HCT116 (cell line): Measurements from ENCODE around the gene UGT1A6. TPM values are rescaled to one million over a fixed set of nuclear protein-coding genes. Genes with fewer than 3 reads are reported as not detected.

Experiments
- ATAC-seq: fragments of 200-7000 bp; cut with Tn5 transposase; 2 replicates; pipeline ENCODE4 v1.9.1; 2020; ENCODE audit warnings: mild to moderate bottlenecking, moderate library complexity
- BruUV-seq: library from RNA; stranded (reverse); fragments of 400-500 nt; replicated peaks from 2 replicates; lab custom pipeline; 2021; lab: Mats Ljungman, UMichigan
- CTCF ChIA-PET: fragments of 300-600 bp; sonication (Branson Sonifier 250); formaldehyde crosslinking; loops from one replicate; lab custom pipeline; 2021; ENCODE audit warnings: antibody characterized with exemption; lab: Charles Lee
- POLR2A ChIA-PET: fragments of 300-600, 350-600 bp; sonication (Branson Sonifier 250); formaldehyde crosslinking; loops from one replicate; lab custom pipeline; 2021; ENCODE audit warnings: antibody characterized with exemption; lab: Charles Lee
- RAD21 ChIA-PET, 2 experiments: fragments of 300-600 bp; sonication (Branson Sonifier 250); formaldehyde crosslinking; loops; one replicate each; lab custom pipeline; 2023; ENCODE audit warnings: low total read pairs in 2 of 2; ENCODE audit not compliant: uncharacterized antibody in 2 of 2, unreplicated experiment in 2 of 2, low non-redundant PET in 1 of 2; lab: Charles Lee
- DNase-seq: peaks from one replicate; pipeline ENCODE4 v3.0.0-alpha.2; 2010; ENCODE audit warnings: low read depth, low spot score
- H2AFZ ChIP-seq: fragments of 200-600 bp; shearing (Covaris generic), sonication (generic); 2 replicates; pipeline ENCODE4 v1.6.1; 2017; ENCODE audit warnings: low read depth, mixed run types, mixed read lengths, antibody characterized with exemption, low read length; ENCODE audit not compliant: poor library complexity, severe bottlenecking
- H3K27ac ChIP-seq: 2 replicates; pipeline ENCODE4 v1.5.1; 2012; ENCODE audit warnings: low read depth, low read length
- H3K27me3 ChIP-seq: fragments of 200-600 bp; sonication (generic); 2 replicates; pipeline ENCODE4 v1.6.1; 2016; ENCODE audit warnings: mixed run types, low read length, mixed read lengths; ENCODE audit not compliant: insufficient read depth
- H3K36me3 ChIP-seq, 2 experiments: fragments of 200-500 bp in 1 of 2; fragments of 200-600 bp in 1 of 2; sonication (Bioruptor generic) in 1 of 2; sonication (generic) in 1 of 2; 2 replicates each; pipeline versions ENCODE4 v1.5.1 to v1.6.1; 2014 to 2016; ENCODE audit warnings: low read length in 2 of 2, inconsistent platforms in 1 of 2, mixed read lengths in 1 of 2, mixed run types in 1 of 2; ENCODE audit not compliant: insufficient read depth in 2 of 2, control insufficient read depth in 1 of 2
- H3K4me1 ChIP-seq, 2 experiments: fragments of 200-600 bp in 1 of 2; sonication (generic) in 1 of 2; 2 replicates each; pipeline versions ENCODE4 v1.5.1 to v1.6.1; 2012 to 2017; ENCODE audit warnings: low read length in 2 of 2, inconsistent platforms in 1 of 2, mild to moderate bottlenecking in 1 of 2, mixed read lengths in 1 of 2, mixed run types in 1 of 2, moderate library complexity in 1 of 2; ENCODE audit not compliant: insufficient read depth in 2 of 2, control insufficient read depth in 1 of 2
- H3K4me2 ChIP-seq: fragments of 200-600 bp; sonication (generic); 2 replicates; pipeline ENCODE4 v1.6.1; 2017; ENCODE audit warnings: mixed run types, low read length, mixed read lengths
- H3K4me3 ChIP-seq, 2 experiments: fragments of 200-600 bp in 1 of 2; sonication (generic) in 1 of 2; replicated peaks in 1 of 2; 2 replicates each; pipeline ENCODE4 v1.5.1; 2011 to 2016; ENCODE audit warnings: low read length in 2 of 2, control low read depth in 1 of 2, low read depth in 1 of 2, mild to moderate bottlenecking in 1 of 2, mixed read lengths in 1 of 2, mixed run types in 1 of 2
- H3K79me2 ChIP-seq: fragments of 200-600 bp; sonication (generic); 2 replicates; pipeline ENCODE4 v1.6.1; 2017; ENCODE audit warnings: mild to moderate bottlenecking, mixed run types, low read length, moderate library complexity, mixed read lengths; ENCODE audit not compliant: insufficient read depth
- H3K9ac ChIP-seq: fragments of 200-600 bp; sonication (generic); 2 replicates; pipeline ENCODE4 v1.6.1; 2016; ENCODE audit warnings: low read length, mixed read lengths
- H3K9me2 ChIP-seq: fragments of 200-600 bp; sonication (generic), shearing (Covaris generic); 2 replicates; pipeline ENCODE4 v1.6.1; 2017; ENCODE audit warnings: mixed run types, mild to moderate bottlenecking, moderate library complexity; ENCODE audit not compliant: insufficient read depth
- H3K9me3 ChIP-seq, 2 experiments: fragments of 200-500 bp in 1 of 2; fragments of 200-600 bp in 1 of 2; sonication (Bioruptor generic) in 1 of 2; sonication (generic) in 1 of 2; 2 replicates each; pipeline ENCODE4 v1.6.1; 2014 to 2017; ENCODE audit warnings: low read length in 2 of 2, mixed read lengths in 2 of 2, inconsistent platforms in 1 of 2, low read depth in 1 of 2, mild to moderate bottlenecking in 1 of 2, mixed run types in 1 of 2, moderate library complexity in 1 of 2; ENCODE audit not compliant: control insufficient read depth in 1 of 2, insufficient read depth in 1 of 2
- H4K20me1 ChIP-seq: fragments of 200-600 bp; sonication (generic), shearing (Covaris generic); 2 replicates; pipeline ENCODE4 v1.6.1; 2017; ENCODE audit warnings: mixed run types, mild to moderate bottlenecking, moderate library complexity; ENCODE audit not compliant: insufficient read depth
- CBX3 ChIP-seq: IDR thresholded peaks from 2 replicates; pipeline ENCODE4 v1.6.1; 2012; ENCODE audit warnings: low read depth
- CEBPB ChIP-seq: IDR thresholded peaks from 2 replicates; pipeline ENCODE4 v1.6.1; 2012; ENCODE audit warnings: low read depth
- EGR1 ChIP-seq: IDR thresholded peaks from 2 replicates; pipeline ENCODE4 v1.6.1; 2012; ENCODE audit warnings: low read depth
- ELF1 ChIP-seq: IDR thresholded peaks from 2 replicates; pipeline ENCODE4 v1.6.1; 2012; ENCODE audit warnings: low read depth, borderline replicate concordance
- EZH2phosphoT487 ChIP-seq: fragments of 200-600 bp; IDR thresholded peaks from 2 replicates; pipeline ENCODE4 v1.6.1; 2018; ENCODE audit warnings: antibody characterized with exemption, borderline replicate concordance
- FOSL1 ChIP-seq: IDR thresholded peaks from 2 replicates; pipeline ENCODE4 v1.6.1; 2012; ENCODE audit warnings: low read depth
- MAX ChIP-seq: IDR thresholded peaks from 2 replicates; pipeline ENCODE4 v1.6.1; 2012
- POLR2A ChIP-seq: IDR thresholded peaks from 2 replicates; pipeline ENCODE4 v1.7.0; 2011; ENCODE audit warnings: borderline replicate concordance; ENCODE audit not compliant: insufficient read depth, insufficient read length; ENCODE audit errors: extremely low read depth
- POLR2AphosphoS5 ChIP-seq: IDR thresholded peaks from 2 replicates; pipeline ENCODE4 v1.6.1; 2011; ENCODE audit warnings: mild to moderate bottlenecking, low read depth, low read length, moderate library complexity
- RAD21 ChIP-seq: IDR thresholded peaks from 2 replicates; pipeline ENCODE4 v1.6.1; 2012; ENCODE audit warnings: low read depth, mild to moderate bottlenecking
- REST ChIP-seq: IDR thresholded peaks from 2 replicates; pipeline ENCODE4 v1.6.1; 2012; ENCODE audit warnings: low read depth
- SIN3A ChIP-seq: IDR thresholded peaks from 2 replicates; pipeline ENCODE4 v1.6.1; 2012; ENCODE audit warnings: low read depth
- SP1 ChIP-seq: IDR thresholded peaks from 2 replicates; pipeline ENCODE4 v1.6.1; 2012; ENCODE audit warnings: low read depth
- SRF ChIP-seq: IDR thresholded peaks from 2 replicates; pipeline ENCODE4 v1.6.1; 2012; ENCODE audit warnings: low read depth
- TCF7L2 ChIP-seq: IDR thresholded peaks from 2 replicates; pipeline ENCODE4 v1.7.0; 2011; ENCODE audit warnings: borderline replicate concordance, inconsistent platforms; ENCODE audit not compliant: insufficient read depth, insufficient read length; ENCODE audit errors: extremely low read depth
- ZBTB33 ChIP-seq: IDR thresholded peaks from 2 replicates; pipeline ENCODE4 v1.6.1; 2011; ENCODE audit warnings: mild to moderate bottlenecking, low read length, moderate library complexity; ENCODE audit not compliant: insufficient replicate concordance; ENCODE audit errors: extremely low read depth
- ZFX ChIP-seq: fragments of 450-650 bp; IDR thresholded peaks from 2 replicates; pipeline ENCODE4 v1.6.1; 2017
- intact Hi-C: fragments of 100-400 bp; cut with micrococcal nuclease; formaldehyde crosslinking; loops from 2 replicates; pipeline ENCODE4 v1.10.0; 2022
- total RNA-seq: library from RNA; stranded (reverse); gene quantifications from one replicate; pipeline ENCODE4 v1.2.1, GENCODE V29; 2021; ENCODE audit not compliant: unreplicated experiment

UGT1A6 gene
- total RNA-seq, 1 experiment from 2014 or later = not detected

GRCh38 chr2:233791883-233792329 is 99.2 kb downstream of the UGT1A6 start:
- intact Hi-C loops = no loop called here
- H3K9me3 ChIP-seq = no peaks in the 10 kb centered on the region
- no peaks in the 10 kb centered on the region for H4K20me1 ChIP-seq
- no peak overlapping the region for H3K27ac ChIP-seq
- no peak for ATAC-seq
- H3K79me2 ChIP-seq = no peaks in the 10 kb centered on the region
- RAD21 ChIA-PET = no interaction called here
- no peaks in the 10 kb centered on the region for H3K9me2 ChIP-seq
- no peak overlapping the region for H2AFZ ChIP-seq
- no peak overlapping the region for H3K9ac ChIP-seq
- no peaks in the 10 kb centered on the region for H3K27me3 ChIP-seq
- no peak for TF ChIP-seq RAD21
- TF ChIP-seq TCF7L2 = no peak
- no peak for TF ChIP-seq SRF
- TF ChIP-seq CEBPB = no peak
- no peak for TF ChIP-seq ZFX
- no peak for TF ChIP-seq FOSL1
- no peak for TF ChIP-seq POLR2AphosphoS5
- TF ChIP-seq MAX = no peak
- no peak for TF ChIP-seq SIN3A
- TF ChIP-seq POLR2A = no peak
- TF ChIP-seq EZH2phosphoT487 = no peak
- no peak for TF ChIP-seq EGR1
- TF ChIP-seq ELF1 = no peak
- TF ChIP-seq SP1 = no peak
- TF ChIP-seq CBX3 = no peak
- TF ChIP-seq REST = no peak
- no peak for TF ChIP-seq ZBTB33
- CTCF ChIA-PET = no interaction called here
- POLR2A ChIA-PET = no interaction called here
- no peak overlapping the region for H3K4me3 ChIP-seq
- no peaks in the 10 kb centered on the region for H3K36me3 ChIP-seq
- DNase-seq = no peak
- no peaks in the 10 kb centered on the region for H3K4me1 ChIP-seq
- no peak overlapping the region for H3K4me2 ChIP-seq
- BruUV-seq = no TSS peak
